Sigmoid colon (tissue), 4 donors: ENCODE measurements around the gene CCDC146.
"Not testable (repeated sequence)": the region's sequence is repeated elsewhere in the genome, so short reads cannot be mapped to it uniquely, and the experiment has no call there.

Experiments
- CTCF ChIP-seq, 4 experiments: fragments of 450-650 bp in 3 of 4; fragments of 200-600 bp in 1 of 4; IDR thresholded peaks; one replicate each; pipeline ENCODE4 v1.5.1; 2016 to 2019; ENCODE audit warnings: antibody characterized with exemption in 4 of 4, mild to moderate bottlenecking in 3 of 4, moderate library complexity in 2 of 4
- POLR2A ChIP-seq, 2 donors: fragments of 450-650 bp; IDR thresholded peaks; one replicate each; pipeline ENCODE4 v1.6.1; 2016; ENCODE audit warnings: antibody characterized with exemption in 2 of 2, mild to moderate bottlenecking in 2 of 2, moderate library complexity in 2 of 2
- POLR2AphosphoS5 ChIP-seq, 4 donors: sonication (generic); formaldehyde crosslinking; IDR thresholded peaks; one replicate each; pipeline ENCODE4 v1.6.1; 2017; ENCODE audit warnings: antibody characterized with exemption in 4 of 4

GRCh38 chr7:77219701-77220331 lies 97.4 kb downstream of the CCDC146 start:
- TF ChIP-seq CTCF, POLR2AphosphoS5, POLR2A (IDR thresholded peaks at IDR 0.05): not testable (repeated sequence)
